A549 (cell line): ENCODE results near the gene LRRC8C.

ENCODE experiments used
- CEBPB ChIP-seq, 2 experiments: fragments of >200 bp in 1 of 2; sonication (Bioruptor Twin) in 1 of 2; formaldehyde crosslinking in 1 of 2; IDR thresholded peaks; 2 replicates each; pipeline ENCODE4 v1.6.1; 2012 to 2016
- JUN ChIP-seq, 2 experiments: fragments of >200 bp; sonication (Bioruptor Twin); formaldehyde crosslinking; IDR thresholded peaks; 2 replicates in 1 of 2; 3 replicates in 1 of 2; pipeline ENCODE4 v1.6.1; 2016 to 2017
- PBX3 ChIP-seq: IDR thresholded peaks from 2 replicates; pipeline ENCODE4 v1.6.1; 2012
- PHF8 ChIP-seq: fragments of 200-600 bp; sonication (generic); IDR thresholded peaks from 2 replicates; pipeline ENCODE4 v1.6.1; 2016; ENCODE audit warnings: low read depth, mild to moderate bottlenecking, antibody characterized with exemption, moderate library complexity, borderline replicate concordance
- POLR2A ChIP-seq: IDR thresholded peaks from 2 replicates; pipeline ENCODE4 v1.6.1; 2012; ENCODE audit warnings: mild to moderate bottlenecking, low read length
- RFX5 ChIP-seq: fragments of 450-650 bp; IDR thresholded peaks from 2 replicates; pipeline ENCODE4 v1.7.1; 2014; ENCODE audit warnings: antibody characterized with exemption, mild to moderate bottlenecking, moderate library complexity
- TF ChIP-seq, protein P1 (sequence below): fragments of >200 bp; sonication (Bioruptor Twin); formaldehyde crosslinking; IDR thresholded peaks from 3 replicates; pipeline ENCODE4 v1.5.1; 2016

GRCh38 chr1:89760496-89760895 is 127.6 kb downstream of the LRRC8C start:
- TF ChIP-seq CEBPB (IDR thresholded peaks at IDR 0.05) (no peak), JUN (IDR thresholded peaks at IDR 0.05) (no peak), POLR2A (no peak), PHF8 (no peak), PBX3 (no peak), RFX5 (no peak)
- TF ChIP-seq, protein P1, sequence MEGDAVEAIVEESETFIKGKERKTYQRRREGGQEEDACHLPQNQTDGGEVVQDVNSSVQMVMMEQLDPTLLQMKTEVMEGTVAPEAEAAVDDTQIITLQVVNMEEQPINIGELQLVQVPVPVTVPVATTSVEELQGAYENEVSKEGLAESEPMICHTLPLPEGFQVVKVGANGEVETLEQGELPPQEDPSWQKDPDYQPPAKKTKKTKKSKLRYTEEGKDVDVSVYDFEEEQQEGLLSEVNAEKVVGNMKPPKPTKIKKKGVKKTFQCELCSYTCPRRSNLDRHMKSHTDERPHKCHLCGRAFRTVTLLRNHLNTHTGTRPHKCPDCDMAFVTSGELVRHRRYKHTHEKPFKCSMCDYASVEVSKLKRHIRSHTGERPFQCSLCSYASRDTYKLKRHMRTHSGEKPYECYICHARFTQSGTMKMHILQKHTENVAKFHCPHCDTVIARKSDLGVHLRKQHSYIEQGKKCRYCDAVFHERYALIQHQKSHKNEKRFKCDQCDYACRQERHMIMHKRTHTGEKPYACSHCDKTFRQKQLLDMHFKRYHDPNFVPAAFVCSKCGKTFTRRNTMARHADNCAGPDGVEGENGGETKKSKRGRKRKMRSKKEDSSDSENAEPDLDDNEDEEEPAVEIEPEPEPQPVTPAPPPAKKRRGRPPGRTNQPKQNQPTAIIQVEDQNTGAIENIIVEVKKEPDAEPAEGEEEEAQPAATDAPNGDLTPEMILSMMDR: no peak
